Lower lobe of right lung (tissue), 2 donors: Measurements from ENCODE around the gene SORCS1. TPM values are rescaled to one million over a fixed set of nuclear protein-coding genes. Genes with fewer than 3 reads are reported as not detected.

Source experiments
- ATAC-seq, 2 donors: fragments of 200-7000 bp; cut with Tn5 transposase; one replicate each; pipeline ENCODE4 v1.9.1; 2020 to 2022; ENCODE audit warnings: mild to moderate bottlenecking in 2 of 2, moderate library complexity in 2 of 2
- DNase-seq: peaks from one replicate; pipeline ENCODE4 v3.0.0-alpha.2; 2020
- H3K27ac ChIP-seq: fragments of 200-600 bp; one replicate; pipeline ENCODE4 v1.8.0; 2022
- H3K27me3 ChIP-seq: fragments of 200-600 bp; one replicate; pipeline ENCODE4 v1.8.0; 2022; ENCODE audit warnings: low read depth
- H3K36me3 ChIP-seq: fragments of 200-600 bp; one replicate; pipeline ENCODE4 v1.8.0; 2022; ENCODE audit warnings: mild to moderate bottlenecking
- H3K4me1 ChIP-seq: fragments of 200-600 bp; one replicate; pipeline ENCODE4 v1.8.0; 2022
- H3K4me3 ChIP-seq: fragments of 200-600 bp; one replicate; pipeline ENCODE4 v1.8.0; 2022; ENCODE audit warnings: mild to moderate bottlenecking
- H3K9me3 ChIP-seq: fragments of 200-600 bp; one replicate; pipeline ENCODE4 v1.8.0; 2022
- CTCF ChIP-seq: fragments of 200-600 bp; IDR thresholded peaks from one replicate; pipeline ENCODE4 v1.8.0; 2022; ENCODE audit warnings: antibody characterized with exemption, mild to moderate bottlenecking
- intact Hi-C: fragments of 100-400 bp; cut with DNase I; formaldehyde crosslinking; loops from one replicate; pipeline ENCODE4 v1.11.0; 2022
- total RNA-seq: library from RNA; stranded (reverse); fragmentation: NEBNext Ultra II Directional; extraction: Animal tissue kit (Norgen Biotek cat#: 25700); gene quantifications from one replicate; pipeline ENCODE4 v1.2.1, GENCODE V29; 2021
- donor health status: DM: no; HTN: yes; CAD: no; lungs with severe emphysema.

The SORCS1 gene
- total RNA-seq, 1 donor from 2014 or later, result 0.15 TPM

- H3K27ac ChIP-seq, result no peak overlapping the region
- TF ChIP-seq CTCF, result no peak
- H3K27me3 ChIP-seq, result no peaks in the 10 kb centered on the region
- no peak for DNase-seq
- H3K4me3 ChIP-seq, result no peak overlapping the region
- no peaks in the 10 kb centered on the region for H3K4me1 ChIP-seq
- no peaks in the 10 kb centered on the region for H3K9me3 ChIP-seq
- no peak for ATAC-seq
- no peaks in the 10 kb centered on the region for H3K36me3 ChIP-seq
- intact Hi-C loops, result no loop called here
Observed at GRCh38 chr10:106819490-106819889, 345.0 kb downstream of the SORCS1 start.

DNA sequence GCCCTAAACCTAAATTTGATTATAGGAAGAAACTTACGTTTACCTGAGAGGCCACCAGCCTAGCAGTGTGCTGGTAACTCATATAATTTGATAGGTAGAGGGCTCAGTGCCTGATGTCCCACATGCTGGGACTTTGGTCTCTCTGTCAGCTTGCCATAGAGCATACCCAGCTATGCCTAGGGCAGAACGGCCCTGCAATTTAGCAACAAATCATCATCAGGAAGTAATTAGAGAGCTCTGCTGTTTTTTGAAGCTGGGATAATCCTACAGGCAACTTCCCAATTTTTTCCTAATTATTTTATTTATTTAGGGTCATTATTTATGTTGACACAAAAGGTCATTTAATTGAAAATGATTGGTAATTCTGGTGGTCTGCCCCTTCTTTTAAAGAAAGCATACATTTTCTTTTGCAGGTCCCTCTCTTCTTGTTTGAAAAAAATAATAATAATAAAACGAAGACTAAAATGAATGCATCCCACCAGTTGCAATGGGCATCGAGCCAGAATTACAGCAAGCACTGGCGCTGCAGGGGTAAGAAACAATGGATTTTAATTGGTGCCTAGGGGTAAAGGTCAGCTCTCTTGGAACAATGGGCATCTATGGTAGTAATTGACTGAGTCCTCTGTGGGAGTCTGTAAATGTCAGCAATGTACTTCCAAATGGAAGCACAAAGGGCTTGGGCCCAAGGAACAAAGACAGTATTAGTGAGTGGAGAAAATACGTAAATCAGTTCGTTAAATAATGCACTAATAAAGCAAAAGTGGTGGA is 348.0 kb downstream of the SORCS1 start:
- H3K27me3 ChIP-seq, result no peaks in the 10 kb centered on the region
- intact Hi-C loops, result no loop called here
- H3K4me1 ChIP-seq, result no peaks in the 10 kb centered on the region
- ATAC-seq, result no peak
- no peak overlapping the region for H3K27ac ChIP-seq
- H3K4me3 ChIP-seq, result no peak overlapping the region
- no peak for DNase-seq
- no peaks in the 10 kb centered on the region for H3K9me3 ChIP-seq
- no peaks in the 10 kb centered on the region for H3K36me3 ChIP-seq
- no peak for TF ChIP-seq CTCF

DNA sequence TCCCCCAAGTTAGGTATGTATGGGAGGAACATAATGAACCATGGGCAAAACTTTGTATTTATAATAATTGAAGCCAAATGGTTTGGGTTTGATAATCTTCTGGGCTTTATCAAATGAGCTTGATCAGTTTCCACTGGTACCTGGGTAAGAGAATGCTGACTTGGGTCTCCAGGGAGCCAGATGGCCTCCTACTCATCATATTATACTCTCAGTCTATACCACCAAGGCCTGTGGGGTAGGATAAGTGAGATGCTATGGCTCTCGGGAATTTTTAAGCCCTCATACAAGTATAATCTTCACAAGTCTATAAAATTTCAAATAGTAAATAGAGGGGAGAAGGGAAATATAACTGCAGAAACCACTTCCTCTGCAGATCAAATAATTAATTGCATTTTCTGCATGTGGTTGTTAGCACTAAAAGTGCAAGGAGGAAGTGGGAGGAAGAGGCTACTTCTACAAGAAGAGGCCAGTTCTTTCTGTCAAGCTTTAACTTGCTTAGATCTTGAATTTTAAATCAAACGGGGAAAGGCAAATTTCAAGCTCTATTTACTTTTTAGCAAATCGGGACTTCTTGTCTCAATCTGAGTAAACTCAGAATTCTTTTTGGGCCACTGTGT is 349.0 kb downstream of the SORCS1 start:
- no peak for TF ChIP-seq CTCF
- intact Hi-C loops, result no loop called here
- H3K27me3 ChIP-seq, result no peaks in the 10 kb centered on the region
- H3K27ac ChIP-seq, result no peak overlapping the region
- ATAC-seq (no peak), DNase-seq (no peak)
- no peaks in the 10 kb centered on the region for H3K9me3 ChIP-seq
- no peak overlapping the region for H3K4me3 ChIP-seq
- H3K36me3 ChIP-seq, result no peaks in the 10 kb centered on the region
- no peaks in the 10 kb centered on the region for H3K4me1 ChIP-seq

- Histone ChIP-seq H3K4me1 (no peaks in the 10 kb centered on the region), H3K9me3 (no peaks in the 10 kb centered on the region), H3K27ac (no peak overlapping the region), H3K4me3 (no peak overlapping the region), H3K27me3 (no peaks in the 10 kb centered on the region), H3K36me3 (no peaks in the 10 kb centered on the region)
- TF ChIP-seq CTCF, result no peak
- DNase-seq (no peak), ATAC-seq (no peak)
- intact Hi-C loops, result no loop called here
Observed at GRCh38 chr10:106804992-106805582, 359.4 kb downstream of the SORCS1 start.

- H3K9me3 ChIP-seq, result no peaks in the 10 kb centered on the region
- H3K4me1 ChIP-seq, result no peaks in the 10 kb centered on the region
- H3K27ac ChIP-seq, result no peak overlapping the region
- no peaks in the 10 kb centered on the region for H3K27me3 ChIP-seq
- intact Hi-C loops, result no loop called here
- no peak for ATAC-seq
- no peak for TF ChIP-seq CTCF
- no peak for DNase-seq
- no peak overlapping the region for H3K4me3 ChIP-seq
- no peaks in the 10 kb centered on the region for H3K36me3 ChIP-seq
Observed at GRCh38 chr10:106802949-106803348, 361.6 kb downstream of the SORCS1 start.
